Stimulated activated CD4-positive, alpha-beta T cell treated with anti-CD3 and anti-CD28 coated beads, Interleukin-12 subunit alpha, Interleukin-12 subunit beta, amount 100 ng/mL, for 48 hours (primary cell): Measurements from ENCODE around the gene CACNA2D4.

Experiments used
- DNase-seq, 3 donors: peaks; one replicate each; pipeline ENCODE4 v3.0.0-alpha.2; 2020; ENCODE audit warnings: low read depth in 2 of 3, low spot score in 1 of 3

CACNA2D4 gene

GRCh38 chr12:1749019-1749418, 169.4 kb downstream of the CACNA2D4 start:
- no peak for DNase-seq

- no peak for DNase-seq
These were observed 170.8 kb downstream of the CACNA2D4 start for GRCh38 chr12:1747609-1748008.

- DNase-seq, result no peak
These were observed 173.5 kb downstream of the CACNA2D4 start for GRCh38 chr12:1744932-1745331.
